Gastroesophageal sphincter (tissue), 4 donors: Measurements from ENCODE around the gene MCM9. TPM values are rescaled to one million over a fixed set of nuclear protein-coding genes. Genes with fewer than 3 reads are reported as not detected.

Experiments used
- ATAC-seq: fragments of 150-250 bp; one replicate; pipeline ENCODE4 v1.9.1; 2016; ENCODE audit warnings: mild to moderate bottlenecking, moderate library complexity
- H3K27ac ChIP-seq, 4 donors: fragments of 200-600 bp; sonication (generic) in 3 of 4; 1 replicate in 3 of 4; 2 replicates in 1 of 4; pipeline ENCODE4 v1.5.1; 2016 to 2019
- H3K27me3 ChIP-seq: fragments of 200-600 bp; sonication (generic); one replicate; pipeline ENCODE4 v1.5.1; 2019
- H3K36me3 ChIP-seq, 2 donors: fragments of 200-600 bp; sonication (generic); one replicate each; pipeline ENCODE4 v1.5.1; 2019; ENCODE audit warnings: control low read depth in 1 of 2
- H3K4me1 ChIP-seq, 3 donors: fragments of 200-600 bp; sonication (generic); 1 replicate in 2 of 3; 2 replicates in 1 of 3; pipeline ENCODE4 v1.5.1; 2016 to 2019; ENCODE audit warnings: control low read depth in 2 of 3
- H3K4me3 ChIP-seq, 2 donors: fragments of 200-600 bp; sonication (generic); one replicate each; pipeline ENCODE4 v1.5.1; 2019; ENCODE audit warnings: mild to moderate bottlenecking in 1 of 2, moderate library complexity in 1 of 2
- H3K9me3 ChIP-seq, 3 donors: fragments of 200-600 bp; sonication (generic); one replicate each; pipeline ENCODE4 v1.5.1; 2017 to 2019; ENCODE audit warnings: control low read depth in 2 of 3
- CTCF ChIP-seq, 4 experiments: fragments of 200-600 bp in 2 of 4; fragments of 450-650 bp in 2 of 4; sonication (generic) in 1 of 4; IDR thresholded peaks; one replicate each; pipeline ENCODE4 v1.5.1; 2017 to 2019; ENCODE audit warnings: antibody characterized with exemption in 4 of 4, mild to moderate bottlenecking in 2 of 4, moderate library complexity in 2 of 4
- EP300 ChIP-seq: sonication (generic); formaldehyde crosslinking; IDR thresholded peaks from one replicate; pipeline ENCODE4 v1.6.1; 2017; ENCODE audit warnings: antibody characterized with exemption, mild to moderate bottlenecking
- POLR2A ChIP-seq, 2 donors: fragments of 450-650 bp; IDR thresholded peaks; one replicate each; pipeline ENCODE4 v1.6.1; 2017; ENCODE audit warnings: antibody characterized with exemption in 2 of 2, mild to moderate bottlenecking in 2 of 2, moderate library complexity in 1 of 2
- POLR2AphosphoS5 ChIP-seq: sonication (generic); formaldehyde crosslinking; IDR thresholded peaks from one replicate; pipeline ENCODE4 v1.6.1; 2017; ENCODE audit warnings: antibody characterized with exemption
- WGBS, 2 donors: methylation state at CpG; one replicate each; pipeline ENCODE4 v1.1.5; 2018; ENCODE audit warnings: low coverage in 1 of 2; 5-methylcytosine and 5-hydroxymethylcytosine counted together
- total RNA-seq, 4 donors: library from RNA; depleted of rRNA; stranded (reverse); fragments of >200 nt; gene quantifications; one replicate each; pipeline ENCODE4 v1.1.0, GENCODE V29; 2016

Gene MCM9
- total RNA-seq, 4 donors from 2014 or later, result 7.7 to 25.7 (median 16.8) TPM

- TF ChIP-seq POLR2AphosphoS5, result no peak
- peak in 2 of 4 experiments; percentile 9 to 15 for TF ChIP-seq CTCF (IDR thresholded peaks at IDR 0.05)
- Histone ChIP-seq H3K27ac (peak overlapping the region in 2 of 4 donors; percentile 96 to 97), H3K36me3 (peaks cover 0 to 20% of the 10 kb centered on the region in 2 donors), H3K4me3 (no peak overlapping the region), H3K9me3 (no peaks in the 10 kb centered on the region), H3K4me1 (peaks cover 0 to 70% (median 10%) of the 10 kb centered on the region in 3 donors), H3K27me3 (no peaks in the 10 kb centered on the region)
- 59 to 62% methylated on average over 4 to 5 of the region's 5 CpGs for WGBS, 2 donors
- no peak for ATAC-seq
Measured at GRCh38 chr6:118896339-118897136, 38.4 kb downstream of the MCM9 start.

- TF ChIP-seq POLR2AphosphoS5 (no peak), EP300 (no peak), POLR2A (IDR thresholded peaks at IDR 0.05) (no peak), CTCF (IDR thresholded peaks at IDR 0.05) (no peak)
- peak overlapping the region in 1 of 2 donors; percentile 92 for H3K4me3 ChIP-seq
- H3K27ac ChIP-seq, result peak overlapping the region in 3 of 4 donors; percentile 72 to 97 (median 96)
- no peak for ATAC-seq
- no peaks in the 10 kb centered on the region for H3K27me3 ChIP-seq
- H3K4me1 ChIP-seq, result peaks cover 0 to 71% (median 10%) of the 10 kb centered on the region in 3 donors
- H3K36me3 ChIP-seq, result peaks cover 0 to 13% of the 10 kb centered on the region in 2 donors
- 34 to 39% methylated on average over 2 of the region's 2 CpGs for WGBS, 2 donors
- H3K9me3 ChIP-seq, result no peaks in the 10 kb centered on the region
Measured at GRCh38 chr6:118895859-118896258, 39.1 kb downstream of the MCM9 start.

- H3K36me3 ChIP-seq, result peaks cover 0 to 11% of the 10 kb centered on the region in 2 donors
- WGBS, 2 donors, result 0% methylated on average over 2 to 3 of the region's 11 CpGs
- peaks cover 0 to 65% (median 10%) of the 10 kb centered on the region in 3 donors for H3K4me1 ChIP-seq
- no peaks in the 10 kb centered on the region for H3K9me3 ChIP-seq
- H3K4me3 ChIP-seq, result peak overlapping the region; percentile 73 to 92
- no peak for ATAC-seq
- H3K27ac ChIP-seq, result peak overlapping the region; percentile 72 to 97 (median 94)
- TF ChIP-seq POLR2AphosphoS5 (no peak), CTCF (IDR thresholded peaks at IDR 0.05) (no peak), POLR2A (IDR thresholded peaks at IDR 0.05) (no peak), EP300 (no peak)
- H3K27me3 ChIP-seq, result no peaks in the 10 kb centered on the region
Measured at GRCh38 chr6:118895261-118895560, 39.7 kb downstream of the MCM9 start.

- H3K36me3 ChIP-seq, result peaks cover 0 to 7% of the 10 kb centered on the region in 2 donors
- TF ChIP-seq CTCF (IDR thresholded peaks at IDR 0.05) (peak in 3 of 4 experiments; percentile 14 to 40 (median 32)), POLR2A (IDR thresholded peaks at IDR 0.05) (peak; percentile 44 to 46), EP300 (no peak), POLR2AphosphoS5 (peak; percentile 38)
- H3K9me3 ChIP-seq, result no peaks in the 10 kb centered on the region
- no peaks in the 10 kb centered on the region for H3K27me3 ChIP-seq
- peak overlapping the region; percentile 73 to 92 for H3K4me3 ChIP-seq
- WGBS, 2 donors, result 0% methylated on average over 5 of the region's 102 CpGs; no CpG with 5 or more reads in 1 of the 2 donors
- peak overlapping the region; percentile 72 to 97 (median 94) for H3K27ac ChIP-seq
- peak; percentile 71 for ATAC-seq
- H3K4me1 ChIP-seq, result peaks cover 0 to 59% (median 10%) of the 10 kb centered on the region in 3 donors
Measured at GRCh38 chr6:118894425-118895260, 40.3 kb downstream of the MCM9 start.
